NCI-H748 (cell line): ENCODE results near the gene CCDC57.

ENCODE experiments used
- DNase-seq: peaks from one replicate; lab custom pipeline; 2025; ENCODE audit not compliant: unreplicated experiment; lab: John Stamatoyannopoulos, UW

The CCDC57 gene

GRCh38 chr17:82096709-82097183 lies 115.9 kb downstream of the CCDC57 start:
- no peak for DNase-seq

GRCh38 chr17:82095777-82096708 lies 116.6 kb downstream of the CCDC57 start:
- no peak for DNase-seq

GRCh38 chr17:82094931-82095776 lies 117.5 kb downstream of the CCDC57 start:
- no peak for DNase-seq

GRCh38 chr17:82092995-82093751 lies 119.5 kb downstream of the CCDC57 start:
- DNase-seq = no peak

GRCh38 chr17:82092628-82092994 lies 120.0 kb downstream of the CCDC57 start:
- DNase-seq = no peak

GRCh38 chr17:82092094-82092586 lies 120.5 kb downstream of the CCDC57 start:
- DNase-seq = no peak

- no peak for DNase-seq
Observed at GRCh38 chr17:82091264-82092066, 121.2 kb downstream of the CCDC57 start.

GRCh38 chr17:82090549-82091263 lies 121.9 kb downstream of the CCDC57 start:
- no peak for DNase-seq

GRCh38 chr17:82089723-82090548 lies 122.7 kb downstream of the CCDC57 start:
- no peak for DNase-seq

GRCh38 chr17:82088838-82089722 lies 123.6 kb downstream of the CCDC57 start:
- no peak for DNase-seq

- no peak for DNase-seq
Observed at GRCh38 chr17:82087961-82088837, 124.4 kb downstream of the CCDC57 start.

- DNase-seq = no peak
Observed at GRCh38 chr17:82086941-82087906, 125.4 kb downstream of the CCDC57 start.

GRCh38 chr17:82085931-82086764 lies 126.5 kb downstream of the CCDC57 start:
- no peak for DNase-seq

GRCh38 chr17:82085031-82085861 lies 127.4 kb downstream of the CCDC57 start:
- DNase-seq = no peak
